IPS-NIHi11 (cell line): ENCODE data around the gene OR5M11.
"Not testable (repeated sequence)": the region's sequence is repeated elsewhere in the genome, so short reads cannot be mapped to it uniquely, and the experiment has no call there.

Experiments used
- DNase-seq: peaks from one replicate; pipeline ENCODE4 v3.0.0; 2012; ENCODE audit warnings: mixed read lengths, low spot score

Gene OR5M11

DNA sequence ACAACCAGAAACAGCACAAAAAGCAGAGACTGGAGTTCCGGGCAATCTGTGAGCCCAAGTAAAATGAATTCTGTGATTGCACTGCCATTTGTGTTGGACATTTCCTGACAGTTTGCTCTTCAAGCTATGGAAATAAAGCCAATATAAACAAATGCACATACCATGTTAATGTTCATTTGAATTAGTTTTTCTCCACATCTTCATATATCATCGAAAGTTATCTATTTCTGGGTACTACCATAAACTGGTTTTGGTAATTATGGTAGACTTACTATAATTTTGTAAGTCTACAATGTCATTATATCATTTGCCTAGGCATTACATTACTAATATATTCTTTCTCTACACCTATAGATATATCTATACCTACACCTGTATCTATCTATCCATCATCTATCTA, at the start of gene OR5M11:
Gene OR5M11, minus strand, starts transcription at position 101 of the 400 bp plus-strand sequence. Its CDS starts 0 bp downstream, at position 101.
- DNase-seq: no peak

DNA sequence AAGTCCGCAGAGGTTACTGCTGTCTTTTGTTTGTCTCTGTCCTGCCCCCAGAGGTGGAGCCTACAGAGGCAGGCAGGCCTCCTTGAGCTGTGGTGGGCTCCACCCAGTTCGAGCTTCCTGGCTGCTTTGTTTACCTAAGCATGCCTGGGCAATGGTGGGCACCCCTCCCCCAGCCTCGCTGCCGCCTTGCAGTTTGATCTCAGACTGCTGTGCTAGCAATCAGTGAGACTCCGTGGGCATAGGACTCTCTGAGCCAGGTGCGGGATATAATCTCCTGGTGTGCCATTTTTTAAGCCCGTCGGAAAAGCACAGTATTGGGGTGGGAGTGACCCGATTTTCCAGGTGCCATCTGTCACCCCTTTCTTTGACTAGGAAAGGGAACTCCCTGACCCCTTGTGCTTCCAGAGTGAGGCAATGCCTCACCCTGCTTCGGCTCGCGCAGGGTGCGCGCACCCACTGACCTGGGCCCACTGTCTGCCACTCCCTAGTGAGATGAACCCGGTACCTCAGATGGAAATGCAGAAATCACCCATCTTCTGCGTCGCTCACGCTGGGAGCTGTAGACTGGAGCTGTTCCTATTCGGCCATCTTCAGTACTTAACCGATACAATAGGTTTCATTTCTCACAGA, 49.1 kb upstream of the OR5M11 start:
- not testable (repeated sequence) for DNase-seq

DNA sequence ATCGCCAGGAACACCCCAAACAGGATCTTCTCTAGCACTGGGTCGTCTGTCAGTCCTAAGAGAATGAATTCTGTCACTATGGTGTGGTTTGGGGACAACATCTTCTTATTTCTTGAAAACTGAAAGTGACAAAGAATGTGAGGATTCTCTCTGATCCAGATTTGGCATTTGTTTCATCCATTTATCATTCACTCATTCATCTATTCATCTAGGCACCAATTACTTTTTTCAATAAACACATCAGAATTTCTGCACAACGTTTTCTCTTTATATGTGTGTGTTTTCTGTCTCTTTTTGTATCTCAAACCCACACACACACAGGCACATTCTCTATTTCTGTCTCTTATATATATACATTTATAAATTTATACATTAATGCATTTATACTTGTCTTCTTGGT, 34.6 kb upstream of the OR5M11 start, which contains the start of gene OR5M10:
Gene OR5M10, minus strand, starts transcription at position 101 of the 400 bp plus-strand sequence. Its CDS starts 0 bp downstream, at position 101.
- DNase-seq: no peak

GRCh38 chr11:56558574-56558973, 15.5 kb upstream of the OR5M11 start:
- no peak for DNase-seq

GRCh38 chr11:56554691-56555090, 11.6 kb upstream of the OR5M11 start:
- not testable (repeated sequence) for DNase-seq

GRCh38 chr11:56545531-56545930, 2.5 kb upstream of the OR5M11 start:
- no peak for DNase-seq

GRCh38 chr11:56543739-56544138, 682 bp upstream of the OR5M11 start:
- DNase-seq: no peak

GRCh38 chr11:56533054-56533740, 9.9 kb downstream of the OR5M11 start:
- DNase-seq: no peak

DNA sequence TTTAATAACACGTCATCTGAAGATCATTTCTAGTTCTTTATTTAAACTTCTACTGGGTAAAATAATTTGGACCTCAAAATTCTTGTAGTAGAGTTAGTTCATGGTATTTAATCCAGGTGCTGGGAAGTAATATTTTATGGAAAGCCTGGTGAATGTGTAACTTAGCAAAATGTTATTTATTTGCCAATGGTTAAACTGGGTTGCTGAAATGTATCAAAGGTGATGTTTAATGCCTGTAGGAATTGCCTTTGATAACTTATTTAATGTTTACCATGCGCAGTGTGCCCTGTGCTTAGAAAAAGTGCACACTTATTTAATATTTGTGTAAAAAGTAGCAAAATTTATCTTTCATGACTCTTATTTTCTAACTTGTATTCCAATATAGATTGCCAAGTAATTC, 11.2 kb downstream of the OR5M11 start:
- DNase-seq: no peak

GRCh38 chr11:56522008-56522407, 21.0 kb downstream of the OR5M11 start:
- DNase-seq: peak; percentile 26

GRCh38 chr11:56513280-56513679, 29.8 kb downstream of the OR5M11 start:
- DNase-seq: no peak

GRCh38 chr11:56509439-56509838, 33.6 kb downstream of the OR5M11 start:
- DNase-seq: no peak

GRCh38 chr11:56497010-56497409, 46.0 kb downstream of the OR5M11 start:
- DNase-seq: no peak

GRCh38 chr11:56495117-56495516, 47.9 kb downstream of the OR5M11 start:
- no peak for DNase-seq
